ENCODE measurements around the gene CHTF8.
"Not testable (repeated sequence)": the region's sequence is repeated elsewhere in the genome, so short reads cannot be mapped to it uniquely, and the experiment has no call there.

- TF ChIP-seq, protein P1, sequence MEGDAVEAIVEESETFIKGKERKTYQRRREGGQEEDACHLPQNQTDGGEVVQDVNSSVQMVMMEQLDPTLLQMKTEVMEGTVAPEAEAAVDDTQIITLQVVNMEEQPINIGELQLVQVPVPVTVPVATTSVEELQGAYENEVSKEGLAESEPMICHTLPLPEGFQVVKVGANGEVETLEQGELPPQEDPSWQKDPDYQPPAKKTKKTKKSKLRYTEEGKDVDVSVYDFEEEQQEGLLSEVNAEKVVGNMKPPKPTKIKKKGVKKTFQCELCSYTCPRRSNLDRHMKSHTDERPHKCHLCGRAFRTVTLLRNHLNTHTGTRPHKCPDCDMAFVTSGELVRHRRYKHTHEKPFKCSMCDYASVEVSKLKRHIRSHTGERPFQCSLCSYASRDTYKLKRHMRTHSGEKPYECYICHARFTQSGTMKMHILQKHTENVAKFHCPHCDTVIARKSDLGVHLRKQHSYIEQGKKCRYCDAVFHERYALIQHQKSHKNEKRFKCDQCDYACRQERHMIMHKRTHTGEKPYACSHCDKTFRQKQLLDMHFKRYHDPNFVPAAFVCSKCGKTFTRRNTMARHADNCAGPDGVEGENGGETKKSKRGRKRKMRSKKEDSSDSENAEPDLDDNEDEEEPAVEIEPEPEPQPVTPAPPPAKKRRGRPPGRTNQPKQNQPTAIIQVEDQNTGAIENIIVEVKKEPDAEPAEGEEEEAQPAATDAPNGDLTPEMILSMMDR (conservative IDR thresholded peaks at IDR 0.05; ENCODE audit: low read length), result not testable (repeated sequence)
- not testable (repeated sequence) for TF ChIP-seq EZH2phosphoT487 (IDR thresholded peaks at IDR 0.05; ENCODE audit: borderline replicate concordance)
Measured at GRCh38 chr16:69124961-69125360, 7.4 kb downstream of the CHTF8 start.

All from Loucy (cell line).